Small intestine (tissue), 16 donors: ENCODE data around the gene WARS2. TPM values are rescaled to one million over a fixed set of nuclear protein-coding genes. Genes with fewer than 3 reads are reported as not detected.
"Not testable (repeated sequence)": the region's sequence is repeated elsewhere in the genome, so short reads cannot be mapped to it uniquely, and the experiment has no call there.

Source experiments
- DNase-seq, 2 donors: peaks; one replicate each; pipeline versions ENCODE4 v3.0.0 to v3.0.0-alpha.2; 2013
- FAIRE-seq: peaks from 2 replicates; lab custom pipeline; 2012; peaks lifted over from hg19 to GRCh38; lab: Jason Lieb, UNC
- H3K27ac ChIP-seq, 3 donors: one replicate each; pipeline ENCODE4 v1.5.1; 2013; ENCODE audit warnings: low read length in 2 of 3, mild to moderate bottlenecking in 2 of 3, control low read depth in 1 of 3, inconsistent platforms in 1 of 3, low read depth in 1 of 3, moderate library complexity in 1 of 3
- H3K27me3 ChIP-seq, 3 donors: one replicate each; pipeline ENCODE4 v1.6.1; 2013; ENCODE audit warnings: low read length in 3 of 3, inconsistent platforms in 1 of 3; ENCODE audit not compliant: control insufficient read depth in 3 of 3, insufficient read depth in 3 of 3
- H3K36me3 ChIP-seq, 3 donors: one replicate each; pipeline ENCODE4 v1.6.1; 2013; ENCODE audit warnings: low read length in 3 of 3, inconsistent platforms in 1 of 3, low read depth in 1 of 3, mild to moderate bottlenecking in 1 of 3, moderate library complexity in 1 of 3; ENCODE audit not compliant: control insufficient read depth in 3 of 3, insufficient read depth in 2 of 3
- H3K4me1 ChIP-seq, 3 donors: one replicate each; pipeline ENCODE4 v1.6.1; 2013; ENCODE audit warnings: low read length in 2 of 3, inconsistent platforms in 1 of 3, low read depth in 1 of 3, mild to moderate bottlenecking in 1 of 3, moderate library complexity in 1 of 3; ENCODE audit not compliant: control insufficient read depth in 3 of 3, insufficient read depth in 2 of 3
- H3K4me3 ChIP-seq, 3 donors: one replicate each; pipeline ENCODE4 v1.5.1; 2013; ENCODE audit warnings: low read length in 3 of 3, control low read depth in 1 of 3, inconsistent platforms in 1 of 3, low read depth in 1 of 3, mild to moderate bottlenecking in 1 of 3, moderate library complexity in 1 of 3
- H3K9me3 ChIP-seq, 2 donors: one replicate each; pipeline ENCODE4 v1.6.1; 2013; ENCODE audit warnings: low read depth in 1 of 2, low read length in 1 of 2; ENCODE audit not compliant: control insufficient read depth in 2 of 2, insufficient read depth in 1 of 2
- WGBS, 3 donors: extraction: QIAGEN DNeasy Blood & Tissue Kit; methylation state at CpG; one replicate each; pipeline ENCODE4 v1.1.7; 2013; 5-methylcytosine and 5-hydroxymethylcytosine counted together
- long read RNA-seq, 10 donors: transcript quantifications; one replicate each; lab custom pipeline, GENCODE V29; 2026
- polyA plus RNA-seq, 4 donors: library from polyadenylated mRNA; stranded (reverse) in 3 of 4; unstranded in 1 of 4; fragments of 200-250 nt in 3 of 4; fragments of 120-200 nt in 1 of 4; gene quantifications; one replicate each; pipeline versions ENCODE4 v1.2.1 to v1.2.3, GENCODE V29; 2013
- donor health status: healthy with polysubstance abuse.
- donor health status: control.
- donor health status: control.
- donor health status: Bipolar disorder and iron deficiency.
- donor health status: healthy.

The WARS2 gene
- 10 to 100 TPM in 2 of 4 donors, 1 to 10 TPM in 2; 4.5 to 22.0 (median 7.9) TPM for polyA plus RNA-seq
- long read RNA-seq, donor 1 = 0 reads
- long read RNA-seq, donor 2, partial matches to known transcripts = 0 of 4 reads
- long read RNA-seq, donor 2, other reads (novel, unspliced or antisense) = 0 of 4 reads
- long read RNA-seq, donor 3, partial matches to known transcripts = 0 of 1 reads
- long read RNA-seq, donor 3, other reads (novel, unspliced or antisense) = 0 of 1 reads
- long read RNA-seq, donor 4 = 0 reads
- long read RNA-seq, donor 5 = 0 reads
- long read RNA-seq, donor 6, partial matches to known transcripts = 0 of 1 reads
- long read RNA-seq, donor 6, other reads (novel, unspliced or antisense) = 0 of 1 reads
- long read RNA-seq, donor 7 = 0 reads
- long read RNA-seq, donor 8, partial matches to known transcripts = 0 of 1 reads
- long read RNA-seq, donor 8, other reads (novel, unspliced or antisense) = 0 of 1 reads
- long read RNA-seq, donor 9 = 0 reads
- long read RNA-seq, donor 10, transcript WARS2-201 (6 exons, 2,800 nt) = major isoform, 8 of 8 reads
- long read RNA-seq, donor 10, partial matches to known transcripts = 0 of 8 reads
- long read RNA-seq, donor 10, other reads (novel, unspliced or antisense) = 0 of 8 reads

DNA sequence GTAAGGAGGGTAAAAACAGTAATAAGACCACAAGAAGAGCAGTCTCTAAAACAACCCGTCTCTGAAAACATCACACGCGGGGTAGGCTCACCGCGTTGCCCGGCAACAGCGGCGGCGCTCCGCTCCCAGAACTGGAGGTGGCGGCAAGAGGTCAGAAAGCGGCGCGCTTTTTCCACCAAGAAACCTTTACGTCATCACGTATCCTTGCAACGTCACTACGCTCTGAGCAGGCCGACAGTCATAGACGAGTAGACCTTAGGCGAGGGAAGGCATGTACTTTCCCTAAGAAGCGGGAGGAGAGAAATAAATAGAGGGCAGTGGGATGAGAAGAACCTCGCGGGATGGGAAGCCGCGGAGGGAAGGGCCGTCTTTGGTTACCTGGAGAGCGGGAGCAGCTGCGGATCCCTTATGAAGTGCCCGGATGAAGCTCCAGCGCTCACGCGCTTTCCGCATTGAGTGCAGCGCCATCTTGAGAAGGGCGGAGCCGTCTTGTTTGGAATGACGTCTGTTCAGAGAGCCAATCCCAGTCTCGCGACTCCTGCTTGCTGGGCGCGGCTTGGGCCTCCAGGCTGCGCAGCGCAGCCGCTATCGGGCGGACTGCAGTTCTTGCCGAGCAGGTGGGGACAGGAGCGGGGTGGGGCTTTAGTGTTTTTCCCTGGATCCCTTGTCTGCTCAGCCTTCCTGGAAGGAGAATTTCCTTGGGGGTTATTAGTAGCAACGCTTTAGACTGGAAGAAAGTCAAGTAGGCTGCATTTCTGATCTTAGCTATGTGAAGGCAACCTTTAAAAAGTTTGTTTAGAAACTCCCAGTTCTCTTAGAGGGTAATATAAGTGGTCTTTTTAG is at the start of gene WARS2:
Gene WARS2, minus strand, starts transcription at position 477 of the 843 bp plus-strand sequence. Its CDS starts 9 bp downstream, at position 468.
- peak within 1 kb of the TSS; percentile 95 to 100 (median 99) for H3K27ac ChIP-seq
- DNase-seq (peak; percentile 98 to 99), FAIRE-seq (no peak)
- H3K4me1 ChIP-seq = peaks cover 0 to 9% (median 6%) of the 10 kb centered on the region in 3 donors
- no peaks in the 10 kb centered on the region for H3K9me3 ChIP-seq
- no peaks in the 10 kb centered on the region for H3K27me3 ChIP-seq
- 0 to 1% (median 0%) methylated on average over 48 to 50 of the region's 50 CpGs for WGBS, 3 donors
- peak within 1 kb of the TSS; percentile 51 to 85 (median 62) for H3K4me3 ChIP-seq
- H3K36me3 ChIP-seq = peaks cover 0 to 2% (median 0%) of the 10 kb centered on the region in 3 donors

DNA sequence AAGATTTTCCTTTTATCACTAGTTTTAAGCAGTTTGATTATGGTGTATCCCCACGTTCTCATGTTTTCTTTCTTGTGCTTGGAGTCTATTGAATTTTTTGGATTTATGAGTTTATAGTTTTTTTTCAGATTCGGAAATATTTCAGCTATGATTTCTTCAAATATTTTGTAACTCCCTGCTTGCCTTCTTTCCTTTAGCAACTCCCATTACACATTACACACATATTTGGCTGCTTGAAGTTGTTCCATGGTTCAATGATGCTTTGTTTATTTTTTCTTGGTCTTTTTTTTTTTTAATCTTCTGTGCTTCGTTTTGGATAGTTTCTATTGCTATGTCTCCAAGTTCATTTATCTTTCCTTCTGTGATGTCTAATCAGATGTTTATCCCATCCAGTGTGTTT is 48.5 kb upstream of the WARS2 start:
- no peak overlapping the region for H3K4me3 ChIP-seq
- H3K9me3 ChIP-seq = peaks cover 0 to 3% of the 10 kb centered on the region in 2 donors
- H3K27ac ChIP-seq = no peak overlapping the region
- no peaks in the 10 kb centered on the region for H3K4me1 ChIP-seq
- WGBS, 3 donors = 69 to 86% (median 82%) methylated on average over 3 of the region's 3 CpGs
- DNase-seq (no peak), FAIRE-seq (no peak)
- peaks cover 0 to 10% (median 0%) of the 10 kb centered on the region in 3 donors for H3K36me3 ChIP-seq
- H3K27me3 ChIP-seq = no peaks in the 10 kb centered on the region

DNA sequence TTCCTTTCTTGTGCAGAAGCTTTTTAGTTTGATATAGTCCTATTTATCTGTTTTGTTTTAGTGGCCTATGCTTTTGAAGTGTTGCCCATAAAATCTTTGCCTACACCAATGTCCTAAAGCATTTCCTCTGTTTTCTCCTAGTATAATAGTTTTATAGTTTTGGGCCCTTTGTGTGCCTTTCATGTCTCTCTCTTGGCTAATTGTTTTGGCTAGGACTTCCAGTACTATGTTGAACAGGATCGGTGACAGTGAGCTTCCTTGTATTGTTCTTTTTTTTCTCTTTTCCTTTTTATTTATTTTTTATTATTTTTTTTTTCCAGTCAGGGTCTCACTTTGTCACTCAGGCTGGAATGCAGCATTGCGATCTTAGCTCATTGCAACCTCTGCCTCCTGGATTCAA is 47.0 kb upstream of the WARS2 start:
- 86 to 96% (median 94%) methylated on average over 2 of the region's 2 CpGs for WGBS, 3 donors

DNA sequence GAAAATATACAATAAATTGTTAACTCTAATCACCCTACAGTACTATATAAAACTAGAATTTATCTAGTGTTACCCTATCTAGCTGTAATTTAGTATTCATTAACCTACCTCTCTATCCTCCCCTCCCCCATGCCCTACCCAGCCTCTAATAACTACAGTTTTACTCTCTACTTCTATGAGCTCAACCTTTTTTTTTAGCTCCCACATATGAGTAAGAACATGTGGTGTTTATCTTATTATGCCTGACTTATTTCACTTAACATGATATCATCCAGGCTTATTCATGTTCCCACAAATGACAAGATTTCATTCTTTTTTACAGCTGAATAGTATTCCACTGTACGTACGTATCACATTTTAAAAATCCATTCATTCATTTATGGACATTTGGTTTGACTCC is 46.0 kb upstream of the WARS2 start:
- H3K27me3 ChIP-seq = no peaks in the 10 kb centered on the region
- peaks cover 0 to 3% of the 10 kb centered on the region in 2 donors for H3K9me3 ChIP-seq
- no peak overlapping the region for H3K4me3 ChIP-seq
- FAIRE-seq = no peak
- peaks cover 0 to 12% (median 0%) of the 10 kb centered on the region in 3 donors for H3K36me3 ChIP-seq
- H3K4me1 ChIP-seq = no peaks in the 10 kb centered on the region
- no peak overlapping the region for H3K27ac ChIP-seq
- 99% methylated on average over 2 of the region's 2 CpGs for WGBS, 3 donors
- no peak for DNase-seq

More for the DNA sequence above, 47.0 kb upstream of the WARS2 start:
- H3K27me3 ChIP-seq = no peaks in the 10 kb centered on the region
- peaks cover 0 to 3% of the 10 kb centered on the region in 2 donors for H3K9me3 ChIP-seq
- no peak overlapping the region for H3K4me3 ChIP-seq
- no peaks in the 10 kb centered on the region for H3K4me1 ChIP-seq
- H3K27ac ChIP-seq = no peak overlapping the region
- DNase-seq = no peak
- FAIRE-seq = no peak
- peaks cover 0 to 12% (median 0%) of the 10 kb centered on the region in 3 donors for H3K36me3 ChIP-seq

DNA sequence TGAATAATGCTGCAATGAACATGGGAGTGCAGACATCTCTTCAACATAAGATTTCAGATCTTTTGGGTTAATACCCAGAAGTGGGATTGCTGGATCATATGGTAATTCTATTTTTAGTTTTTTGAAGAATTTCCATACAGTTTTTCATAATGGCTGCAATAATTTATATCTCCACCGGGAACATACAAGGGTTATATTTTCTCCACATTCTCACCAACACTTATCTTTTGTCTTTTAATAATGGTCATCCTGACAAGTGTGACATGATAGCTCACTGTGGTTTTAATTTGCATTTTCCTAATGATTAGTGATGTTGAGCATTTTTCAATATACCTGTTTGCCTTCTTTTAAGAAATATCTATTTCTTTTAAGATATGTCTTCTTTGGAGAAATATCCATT is 44.5 kb upstream of the WARS2 start:
- Histone ChIP-seq H3K4me3 (no peak overlapping the region), H3K4me1 (no peaks in the 10 kb centered on the region), H3K9me3 (peaks cover 0 to 3% of the 10 kb centered on the region in 2 donors), H3K27ac (no peak overlapping the region), H3K36me3 (peaks cover 0 to 16% (median 0%) of the 10 kb centered on the region in 3 donors), H3K27me3 (no peaks in the 10 kb centered on the region)
- DNase-seq (no peak), FAIRE-seq (no peak)
- WGBS, 3 donors = 79 to 86% (median 82%) methylated on average over 1 of the region's 1 CpG

DNA sequence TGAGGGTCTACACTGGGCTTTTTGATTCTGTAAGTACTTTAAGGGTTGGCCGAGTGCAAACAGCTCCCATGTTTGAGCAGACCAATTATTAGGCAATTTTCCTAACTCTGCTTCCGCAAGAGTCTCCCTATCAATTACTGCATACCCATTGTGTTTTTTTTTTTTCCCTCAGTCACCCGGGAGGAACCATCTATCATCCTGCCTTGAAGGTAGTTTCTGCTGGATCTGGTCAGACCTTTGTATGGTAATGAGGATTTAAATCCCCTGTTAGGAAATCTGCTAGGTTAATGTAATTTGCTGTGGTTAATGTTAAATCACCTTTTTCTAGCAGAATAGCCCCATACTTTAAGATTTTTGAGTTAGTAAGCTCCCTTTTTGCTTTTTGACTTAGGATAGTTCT is 40.8 kb upstream of the WARS2 start:
- no peaks in the 10 kb centered on the region for H3K27me3 ChIP-seq
- whole genome bisulfite sequencing, 3 donors = 89 to 96% (median 95%) methylated on average over 3 of the region's 3 CpGs
- H3K4me3 ChIP-seq = no peak overlapping the region
- no peak overlapping the region for H3K27ac ChIP-seq
- peaks cover 0 to 20% (median 0%) of the 10 kb centered on the region in 3 donors for H3K36me3 ChIP-seq
- FAIRE-seq (no peak), DNase-seq (no peak)
- H3K4me1 ChIP-seq = no peaks in the 10 kb centered on the region
- peaks cover 0 to 9% of the 10 kb centered on the region in 2 donors for H3K9me3 ChIP-seq

DNA sequence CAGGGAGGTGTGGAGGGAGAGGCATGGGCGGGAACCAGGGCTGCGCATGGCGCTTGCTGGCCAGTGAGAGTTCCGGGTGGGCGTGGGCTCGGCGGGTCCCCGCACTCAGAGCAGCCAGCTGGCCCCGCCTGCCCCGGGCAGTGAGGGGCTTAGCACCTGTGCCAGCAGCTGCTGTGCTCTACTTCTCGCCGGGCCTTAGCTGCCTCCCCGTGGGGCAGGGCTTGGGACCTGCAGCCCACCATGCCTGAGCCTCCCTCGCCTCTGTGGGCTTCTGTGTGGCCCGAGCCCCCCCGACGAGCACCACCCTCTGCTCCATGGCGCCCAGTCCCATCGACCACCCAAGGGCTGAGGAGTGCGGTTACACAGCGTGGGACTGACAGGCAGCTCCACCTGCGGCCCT is 38.6 kb upstream of the WARS2 start:
- DNase-seq (no peak), FAIRE-seq (no peak)
- Histone ChIP-seq H3K4me1 (no peaks in the 10 kb centered on the region), H3K4me3 (no peak overlapping the region), H3K36me3 (peaks cover 0 to 20% (median 0%) of the 10 kb centered on the region in 3 donors), H3K27me3 (no peaks in the 10 kb centered on the region), H3K9me3 (peaks cover 0 to 12% of the 10 kb centered on the region in 2 donors), H3K27ac (no peak overlapping the region)
- 98 to 99% (median 98%) methylated on average over 16 to 22 of the region's 22 CpGs for WGBS, 3 donors

DNA sequence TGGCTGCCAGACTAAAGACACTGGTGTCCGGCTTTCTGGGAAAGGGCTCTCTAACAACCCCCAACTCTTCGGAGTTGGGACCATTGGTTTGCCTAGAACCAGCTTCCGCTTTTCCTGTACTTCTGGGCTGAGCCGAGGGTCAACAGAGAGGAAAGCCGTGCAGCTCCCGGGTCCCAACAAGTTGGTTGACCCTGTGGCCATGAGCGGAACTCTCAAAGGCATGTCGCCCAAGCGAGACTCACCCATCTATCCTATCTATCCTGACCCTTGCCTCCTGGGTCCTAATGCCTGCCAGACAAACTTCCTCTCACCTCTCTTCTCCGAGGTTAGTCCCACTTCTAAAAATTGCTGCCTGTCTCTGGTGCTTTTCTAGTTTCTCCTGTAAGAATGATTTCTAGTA is 32.5 kb upstream of the WARS2 start:
- peaks cover 0 to 14% (median 0%) of the 10 kb centered on the region in 3 donors for H3K36me3 ChIP-seq
- H3K9me3 ChIP-seq, H3K27me3 ChIP-seq, H3K4me1 ChIP-seq, DNase-seq, FAIRE-seq, H3K27ac ChIP-seq, H3K4me3 ChIP-seq: not testable (repeated sequence)
- 96 to 97% (median 96%) methylated on average over 8 to 10 of the region's 10 CpGs for WGBS, 3 donors
